Lower leg skin (tissue), 4 donors: ENCODE results near the gene DHX30. TPM values are rescaled to one million over a fixed set of nuclear protein-coding genes. Genes with fewer than 3 reads are reported as not detected.

Experiments
- DNase-seq, 2 donors: peaks; one replicate each; pipeline ENCODE4 v3.0.0-alpha.2; 2019; ENCODE audit warnings: low spot score in 2 of 2
- H3K4me3 ChIP-seq: fragments of 200-600 bp; sonication (generic); 2 replicates; pipeline ENCODE4 v1.5.1; 2017; ENCODE audit warnings: mild to moderate bottlenecking, low read depth; ENCODE audit not compliant: poor library complexity, severe bottlenecking
- CTCF ChIP-seq, 3 donors: fragments of 450-650 bp; IDR thresholded peaks; one replicate each; pipeline ENCODE4 v1.5.1; 2016; ENCODE audit warnings: antibody characterized with exemption in 3 of 3, mild to moderate bottlenecking in 3 of 3, moderate library complexity in 2 of 3
- POLR2A ChIP-seq, 2 donors: fragments of 450-650 bp; IDR thresholded peaks; one replicate each; pipeline ENCODE4 v1.6.1; 2016 to 2017; ENCODE audit warnings: antibody characterized with exemption in 2 of 2, mild to moderate bottlenecking in 1 of 2, moderate library complexity in 1 of 2
- WGBS, 2 donors: methylation state at CpG; one replicate each; pipeline ENCODE4 v1.1.5; 2018; 5-methylcytosine and 5-hydroxymethylcytosine counted together
- intact Hi-C: fragments of 100-400 bp; cut with DNase I; formaldehyde crosslinking; loops from one replicate; pipeline ENCODE4 v1.15.0; 2023; ENCODE audit warnings: low total_unique reads
- total RNA-seq, 4 donors: library from RNA; depleted of rRNA; stranded (reverse); fragments of >200 nt; gene quantifications; one replicate each; pipeline ENCODE4 v1.1.0, GENCODE V29; 2016

The DHX30 gene
- total RNA-seq, 4 donors from 2014 or later, result 59.0 to 81.0 (median 66.7) TPM

- no peak for DNase-seq
- intact Hi-C loops, result loop anchor here (10.0 kb wide), 1 partner anchor 308 kb away; no protein-coding TSS in a partner anchor
- TF ChIP-seq POLR2A (IDR thresholded peaks at IDR 0.05) (no peak), CTCF (IDR thresholded peaks at IDR 0.05) (no peak)
- WGBS, 2 donors, result 90 to 92% methylated on average over 19 to 31 of the region's 37 CpGs
- H3K4me3 ChIP-seq, result no peak overlapping the region
These were observed 43.4 kb downstream of the DHX30 start for GRCh38 chr3:47846186-47846879.

DNA sequence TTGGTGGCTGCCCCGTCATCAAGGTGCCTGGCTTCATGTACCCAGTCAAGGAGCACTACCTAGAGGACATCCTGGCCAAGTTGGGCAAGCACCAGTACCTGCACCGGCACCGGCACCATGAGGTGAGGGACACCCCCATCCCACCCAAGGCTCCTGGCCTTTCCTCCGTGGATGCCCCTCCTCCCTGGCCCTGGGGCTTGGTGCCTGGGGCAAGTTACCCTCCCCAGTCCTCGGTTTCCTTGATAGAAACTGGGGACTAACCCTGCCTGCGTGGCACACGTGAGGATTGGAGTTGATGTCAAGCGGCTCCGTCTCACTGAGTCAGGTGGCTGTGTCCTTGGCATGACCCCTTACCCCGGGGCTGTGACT, 43.9 kb downstream of the DHX30 start:
- 70 to 78% methylated on average over 10 of the region's 10 CpGs for WGBS, 2 donors
- DNase-seq, result no peak
- TF ChIP-seq POLR2A (IDR thresholded peaks at IDR 0.05) (no peak), CTCF (IDR thresholded peaks at IDR 0.05) (no peak)
- intact Hi-C loops, result loop anchor here (10.0 kb wide), 1 partner anchor 308 kb away; no protein-coding TSS in a partner anchor
- H3K4me3 ChIP-seq, result no peak overlapping the region

- H3K4me3 ChIP-seq, result no peak overlapping the region
- WGBS, 2 donors, result 68 to 70% methylated on average over 11 of the region's 11 CpGs
- intact Hi-C loops, result loop anchor here (10.0 kb wide), 1 partner anchor 308 kb away; no protein-coding TSS in a partner anchor
- no peak for TF ChIP-seq POLR2A (IDR thresholded peaks at IDR 0.05)
- TF ChIP-seq CTCF (IDR thresholded peaks at IDR 0.05), result no peak
- no peak for DNase-seq
These were observed 44.3 kb downstream of the DHX30 start for GRCh38 chr3:47847260-47847659.

DNA sequence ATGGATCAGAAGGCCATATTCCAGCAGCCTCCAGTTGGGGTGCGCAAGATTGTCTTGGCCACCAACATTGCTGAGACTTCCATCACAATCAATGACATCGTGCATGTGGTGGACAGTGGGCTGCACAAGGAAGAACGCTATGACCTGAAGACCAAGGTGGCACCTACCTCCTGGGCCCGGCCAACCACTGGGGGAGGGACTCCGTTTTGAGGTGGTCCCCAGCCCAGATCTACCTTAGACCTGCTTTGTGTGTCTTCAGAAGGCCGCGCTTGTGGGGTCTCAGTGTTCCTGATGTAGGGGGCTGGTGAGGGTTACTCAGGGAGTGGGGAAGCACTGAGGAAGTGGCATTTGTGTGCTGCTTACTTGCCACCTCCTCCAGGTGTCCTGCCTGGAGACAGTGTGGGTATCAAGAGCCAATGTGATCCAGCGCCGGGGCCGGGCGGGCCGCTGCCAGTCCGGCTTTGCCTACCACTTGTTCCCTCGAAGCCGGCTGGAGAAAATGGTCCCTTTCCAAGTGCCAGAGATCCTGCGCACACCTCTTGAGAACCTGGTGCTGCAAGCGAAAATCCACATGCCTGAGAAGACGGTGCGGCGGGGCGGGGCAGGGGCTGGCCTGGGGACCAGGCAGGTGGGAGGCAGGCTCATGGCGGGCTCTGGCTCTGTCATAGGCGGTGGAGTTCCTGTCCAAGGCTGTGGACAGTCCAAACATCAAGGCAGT, 45.0 kb downstream of the DHX30 start:
- 93 to 94% methylated on average over 23 of the region's 23 CpGs for WGBS, 2 donors
- no peak for TF ChIP-seq POLR2A (IDR thresholded peaks at IDR 0.05)
- TF ChIP-seq CTCF (IDR thresholded peaks at IDR 0.05), result no peak
- intact Hi-C loops, result loop anchor here (10.0 kb wide), 1 partner anchor 307 kb away; no protein-coding TSS in a partner anchor
- no peak for DNase-seq
- H3K4me3 ChIP-seq, result no peak overlapping the region

- 82 to 86% methylated on average over 21 to 23 of the region's 23 CpGs for WGBS, 2 donors
- intact Hi-C loops, result loop anchor here (10.0 kb wide), 1 partner anchor 306 kb away; no protein-coding TSS in a partner anchor
- DNase-seq, result no peak
- TF ChIP-seq POLR2A (IDR thresholded peaks at IDR 0.05), result no peak
- no peak for TF ChIP-seq CTCF (IDR thresholded peaks at IDR 0.05)
- no peak overlapping the region for H3K4me3 ChIP-seq
These were observed 45.7 kb downstream of the DHX30 start for GRCh38 chr3:47848599-47849117.
